Stimulated activated CD4-positive, alpha-beta T cell treated with anti-CD3 and anti-CD28 coated beads, Interleukin-4, amount 100 ng/mL, for 24 hours (primary cell): Measurements from ENCODE around the gene ITIH2.
A peak's percentile ranks its signal among the peaks of the same experiment; 100 is the strongest.
"Not testable (repeated sequence)": the region's sequence is repeated elsewhere in the genome, so short reads cannot be mapped to it uniquely, and the experiment has no call there.

Source experiments
- DNase-seq: peaks from one replicate; pipeline ENCODE4 v3.0.0-alpha.2; 2020

The ITIH2 gene

GRCh38 chr10:7748637-7749036 lies 45.5 kb downstream of the ITIH2 start:
- DNase-seq, result not testable (repeated sequence)

GRCh38 chr10:7750222-7750621 lies 47.1 kb downstream of the ITIH2 start:
- DNase-seq, result no peak

GRCh38 chr10:7752251-7752650 lies 49.1 kb downstream of the ITIH2 start:
- no peak for DNase-seq

GRCh38 chr10:7755103-7755502 lies 52.0 kb downstream of the ITIH2 start:
- DNase-seq, result no peak

- DNase-seq, result peak; percentile 6
Measured at GRCh38 chr10:7756360-7756992, 53.4 kb downstream of the ITIH2 start.

GRCh38 chr10:7763929-7764328 lies 60.8 kb downstream of the ITIH2 start:
- no peak for DNase-seq

GRCh38 chr10:7766241-7766640 lies 63.1 kb downstream of the ITIH2 start:
- no peak for DNase-seq

GRCh38 chr10:7767209-7767608 lies 64.1 kb downstream of the ITIH2 start:
- DNase-seq, result no peak

GRCh38 chr10:7768417-7768816 lies 65.3 kb downstream of the ITIH2 start:
- no peak for DNase-seq

GRCh38 chr10:7773845-7774801 lies 71.0 kb downstream of the ITIH2 start:
- DNase-seq, result no peak

GRCh38 chr10:7776777-7777176 lies 73.7 kb downstream of the ITIH2 start:
- no peak for DNase-seq

GRCh38 chr10:7782194-7782593 lies 79.1 kb downstream of the ITIH2 start:
- DNase-seq, result not testable (repeated sequence)

- no peak for DNase-seq
Measured at GRCh38 chr10:7786430-7786829, 83.3 kb downstream of the ITIH2 start.

- no peak for DNase-seq
Measured at GRCh38 chr10:7787150-7787856, 84.2 kb downstream of the ITIH2 start.

GRCh38 chr10:7787857-7788638 lies 84.9 kb downstream of the ITIH2 start, which contains the start of the genes ATP5F1C and KIN:
Gene ATP5F1C, plus strand, starts transcription at chr10:7788177. Its CDS starts 31 bp downstream, at chr10:7788208.
Gene KIN, minus strand, starts transcription at chr10:7787993. Its CDS starts 60 bp downstream, at chr10:7787933.
- peak; percentile 97 for DNase-seq

GRCh38 chr10:7788639-7789286 lies 85.6 kb downstream of the ITIH2 start:
- DNase-seq, result no peak

- DNase-seq, result no peak
Measured at GRCh38 chr10:7789390-7789789, 86.3 kb downstream of the ITIH2 start.

- DNase-seq, result no peak
Measured at GRCh38 chr10:7792541-7792940, 89.4 kb downstream of the ITIH2 start.

GRCh38 chr10:7794251-7795026 lies 91.3 kb downstream of the ITIH2 start:
- DNase-seq, result no peak

GRCh38 chr10:7795605-7796004 lies 92.5 kb downstream of the ITIH2 start:
- no peak for DNase-seq

GRCh38 chr10:7797582-7797981 lies 94.5 kb downstream of the ITIH2 start:
- DNase-seq, result no peak
